SU-DHL-6 (cell line): ENCODE data around the gene LEP.

Experiments
- H2AFZ ChIP-seq: fragments of 200-600 bp; sonication (generic); 2 replicates; pipeline ENCODE4 v1.6.1; 2014; ENCODE audit warnings: low read depth, mild to moderate bottlenecking, moderate library complexity, mixed read lengths, antibody characterized with exemption, low read length; ENCODE audit not compliant: severe bottlenecking
- H3F3A ChIP-seq: fragments of 200-600 bp; shearing (Covaris generic); 2 replicates; pipeline ENCODE4 v1.6.0; 2016; ENCODE audit warnings: antibody characterized with exemption, mild to moderate bottlenecking; ENCODE audit not compliant: insufficient read depth
- H3K27ac ChIP-seq: fragments of 200-600 bp; sonication (generic); 2 replicates; pipeline ENCODE4 v1.5.1; 2016; ENCODE audit warnings: low read depth, mild to moderate bottlenecking, low read length, moderate library complexity, mixed read lengths
- H3K27me3 ChIP-seq: fragments of 200-600 bp; sonication (generic), shearing (Covaris generic); 2 replicates; pipeline ENCODE4 v1.6.0; 2014; ENCODE audit warnings: mild to moderate bottlenecking, low read length
- H3K36me3 ChIP-seq: fragments of 200-600 bp; sonication (generic); 2 replicates; pipeline ENCODE4 v1.6.1; 2014; ENCODE audit warnings: mild to moderate bottlenecking, low read length, mixed read lengths
- H3K4me2 ChIP-seq: fragments of 300-600, 200-600 bp; shearing (Covaris generic), sonication (generic); 2 replicates; pipeline ENCODE4 v1.6.0; 2014; ENCODE audit warnings: low read length, low read depth, mild to moderate bottlenecking; ENCODE audit not compliant: poor library complexity, severe bottlenecking
- H3K4me3 ChIP-seq: fragments of 200-600 bp; sonication (generic); 2 replicates; pipeline ENCODE4 v1.5.1; 2014; ENCODE audit warnings: antibody characterized with exemption, low read length, mild to moderate bottlenecking, mixed read lengths; ENCODE audit not compliant: insufficient read depth, poor library complexity, severe bottlenecking
- H3K79me2 ChIP-seq: fragments of 200-600 bp; sonication (generic); 2 replicates; pipeline ENCODE4 v1.6.1; 2014; ENCODE audit warnings: mild to moderate bottlenecking, low read length, moderate library complexity; ENCODE audit not compliant: insufficient read depth
- H3K9ac ChIP-seq: fragments of 200-600 bp; sonication (generic); 2 replicates; pipeline ENCODE4 v1.7.0; 2014; ENCODE audit warnings: mild to moderate bottlenecking, low read length
- H3K9me2 ChIP-seq: fragments of 200-600 bp; sonication (generic); replicated peaks from 2 replicates; pipeline ENCODE4 v1.6.1; 2014; ENCODE audit warnings: low read length; ENCODE audit not compliant: insufficient read depth
- H3K9me3 ChIP-seq: fragments of 200-600 bp; sonication (generic); 2 replicates; pipeline ENCODE4 v1.6.1; 2014; ENCODE audit warnings: low read length, mixed read lengths; ENCODE audit not compliant: insufficient read depth
- H4K20me1 ChIP-seq: fragments of 200-600 bp; sonication (generic); 2 replicates; pipeline ENCODE4 v1.6.1; 2014; ENCODE audit warnings: low read depth, mild to moderate bottlenecking, antibody characterized with exemption, low read length, moderate library complexity, mixed read lengths
- EZH2phosphoT487 ChIP-seq: fragments of 200-600 bp; sonication (generic), shearing (Covaris generic); conservative IDR thresholded peaks from 2 replicates; pipeline ENCODE4 v1.6.1; 2018; ENCODE audit warnings: mild to moderate bottlenecking, antibody characterized with exemption, low read length, moderate library complexity, mixed read lengths
- TF ChIP-seq, protein P1 (sequence below): fragments of 200-600 bp; sonication (generic); IDR thresholded peaks from one replicate; pipeline ENCODE4 v1.5.1; 2017; ENCODE audit warnings: antibody characterized with exemption, mild to moderate bottlenecking, low read length, moderate library complexity; ENCODE audit not compliant: insufficient read depth, poor library complexity, severe bottlenecking

The LEP gene

DNA sequence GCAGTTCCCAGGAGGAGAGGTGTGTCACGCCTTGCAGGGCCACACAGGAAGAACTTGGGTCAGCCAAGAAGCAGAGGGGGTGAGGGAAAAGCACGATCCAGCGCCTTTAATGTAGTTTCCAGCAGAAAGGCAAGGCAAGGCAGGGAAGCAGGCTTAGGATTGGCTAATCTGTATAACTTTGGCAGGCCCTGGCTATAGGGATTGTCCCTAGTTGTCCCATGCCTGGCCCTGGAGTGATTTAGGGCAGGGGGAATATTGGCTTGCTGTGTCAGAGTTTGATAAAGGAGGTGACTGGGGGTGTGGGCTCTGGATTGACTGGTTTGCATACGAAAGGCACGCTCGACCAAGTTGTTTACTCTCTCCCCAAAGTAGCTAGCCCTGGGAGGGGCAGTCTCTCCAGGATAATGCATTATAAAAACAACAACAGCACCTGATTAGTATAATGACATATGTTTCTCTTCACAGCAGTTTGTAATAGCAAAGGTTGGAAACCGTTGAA, 58.1 kb downstream of the LEP start:
- Histone ChIP-seq H3K79me2 (no peaks in the 10 kb centered on the region), H3K27ac (no peak overlapping the region), H3K4me3 (no peak overlapping the region), H3K4me2 (no peak overlapping the region), H3K36me3 (no peaks in the 10 kb centered on the region), H2AFZ (no peak overlapping the region), H3K9ac (no peak overlapping the region), H3K9me3 (no peaks in the 10 kb centered on the region), H3K9me2 (no peaks in the 10 kb centered on the region), H4K20me1 (no peaks in the 10 kb centered on the region), H3F3A (no peaks in the 10 kb centered on the region), H3K27me3 (no peaks in the 10 kb centered on the region)
- TF ChIP-seq EZH2phosphoT487: no peak
- TF ChIP-seq, protein P1, sequence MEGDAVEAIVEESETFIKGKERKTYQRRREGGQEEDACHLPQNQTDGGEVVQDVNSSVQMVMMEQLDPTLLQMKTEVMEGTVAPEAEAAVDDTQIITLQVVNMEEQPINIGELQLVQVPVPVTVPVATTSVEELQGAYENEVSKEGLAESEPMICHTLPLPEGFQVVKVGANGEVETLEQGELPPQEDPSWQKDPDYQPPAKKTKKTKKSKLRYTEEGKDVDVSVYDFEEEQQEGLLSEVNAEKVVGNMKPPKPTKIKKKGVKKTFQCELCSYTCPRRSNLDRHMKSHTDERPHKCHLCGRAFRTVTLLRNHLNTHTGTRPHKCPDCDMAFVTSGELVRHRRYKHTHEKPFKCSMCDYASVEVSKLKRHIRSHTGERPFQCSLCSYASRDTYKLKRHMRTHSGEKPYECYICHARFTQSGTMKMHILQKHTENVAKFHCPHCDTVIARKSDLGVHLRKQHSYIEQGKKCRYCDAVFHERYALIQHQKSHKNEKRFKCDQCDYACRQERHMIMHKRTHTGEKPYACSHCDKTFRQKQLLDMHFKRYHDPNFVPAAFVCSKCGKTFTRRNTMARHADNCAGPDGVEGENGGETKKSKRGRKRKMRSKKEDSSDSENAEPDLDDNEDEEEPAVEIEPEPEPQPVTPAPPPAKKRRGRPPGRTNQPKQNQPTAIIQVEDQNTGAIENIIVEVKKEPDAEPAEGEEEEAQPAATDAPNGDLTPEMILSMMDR: no peak

DNA sequence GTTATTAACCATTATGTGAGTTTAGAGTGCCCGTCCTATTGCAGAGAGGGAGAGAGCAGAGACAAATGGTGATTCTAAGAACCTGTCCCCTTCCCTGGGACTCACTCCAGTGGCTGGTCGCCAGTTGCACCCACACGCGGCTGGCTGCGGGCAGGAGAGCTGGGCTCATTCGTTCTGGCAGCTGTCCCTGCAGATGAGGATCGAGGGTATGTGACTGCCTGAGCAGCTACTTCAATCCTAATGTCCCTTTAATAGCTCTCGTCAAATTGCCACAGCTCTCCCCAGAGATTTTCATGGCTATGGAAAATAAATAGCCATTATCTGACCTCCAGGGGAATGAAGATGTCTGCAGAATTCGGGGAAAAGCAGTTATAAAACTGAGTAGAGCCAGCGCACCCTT, 61.1 kb downstream of the LEP start:
- Histone ChIP-seq H3K27ac (no peak overlapping the region), H3K9me3 (no peaks in the 10 kb centered on the region), H3F3A (no peaks in the 10 kb centered on the region), H3K79me2 (no peaks in the 10 kb centered on the region), H3K36me3 (no peaks in the 10 kb centered on the region), H3K4me2 (no peak overlapping the region), H4K20me1 (no peaks in the 10 kb centered on the region), H2AFZ (no peak overlapping the region), H3K4me3 (no peak overlapping the region), H3K9me2 (no peaks in the 10 kb centered on the region), H3K27me3 (no peaks in the 10 kb centered on the region), H3K9ac (no peak overlapping the region)
- TF ChIP-seq, protein P1: no peak
- no peak for TF ChIP-seq EZH2phosphoT487

GRCh38 chr7:128303133-128303532, 62.1 kb downstream of the LEP start:
- Histone ChIP-seq H3K79me2 (no peaks in the 10 kb centered on the region), H3K4me2 (no peak overlapping the region), H3K4me3 (no peak overlapping the region), H3K9me2 (no peaks in the 10 kb centered on the region), H3K27ac (no peak overlapping the region), H3K36me3 (no peaks in the 10 kb centered on the region), H3K9ac (no peak overlapping the region), H3K27me3 (no peaks in the 10 kb centered on the region), H3F3A (no peaks in the 10 kb centered on the region), H3K9me3 (no peaks in the 10 kb centered on the region), H4K20me1 (no peaks in the 10 kb centered on the region), H2AFZ (no peak overlapping the region)
- no peak for TF ChIP-seq EZH2phosphoT487
- TF ChIP-seq, protein P1: no peak
